Measurements from ENCODE around the gene OTP.
"Not testable (repeated sequence)": the region's sequence is repeated elsewhere in the genome, so short reads cannot be mapped to it uniquely, and the experiment has no call there.

Gene OTP

GRCh38 chr5:77628840-77629508, 9.5 kb downstream of the OTP start:
- H3K4me3 ChIP-seq (ENCODE audit: low read length), result no peak overlapping the region
- no peak for DNase-seq (ENCODE audit: low read depth)
- peak; percentile 23 for TF ChIP-seq CTCF (conservative IDR thresholded peaks at IDR 0.05; ENCODE audit: low read depth, low read length)

GRCh38 chr5:77627869-77628674, 10.4 kb downstream of the OTP start:
- no peak for TF ChIP-seq CTCF (conservative IDR thresholded peaks at IDR 0.05; ENCODE audit: low read depth, low read length)
- no peak overlapping the region for H3K4me3 ChIP-seq (ENCODE audit: low read length)
- DNase-seq (ENCODE audit: low read depth), result no peak

- DNase-seq (ENCODE audit: low read depth), result no peak
- TF ChIP-seq CTCF (conservative IDR thresholded peaks at IDR 0.05; ENCODE audit: low read depth, low read length), result no peak
- H3K4me3 ChIP-seq (ENCODE audit: low read length), result no peak overlapping the region
Measured at GRCh38 chr5:77623203-77623740, 15.2 kb downstream of the OTP start.

GRCh38 chr5:77621440-77621839, 17.1 kb downstream of the OTP start:
- no peak for TF ChIP-seq CTCF (conservative IDR thresholded peaks at IDR 0.05; ENCODE audit: low read depth, low read length)
- H3K4me3 ChIP-seq (ENCODE audit: low read length), result no peak overlapping the region
- DNase-seq (ENCODE audit: low read depth), result no peak

GRCh38 chr5:77620405-77620804, 18.1 kb downstream of the OTP start:
- no peak for DNase-seq (ENCODE audit: low read depth)
- TF ChIP-seq CTCF (conservative IDR thresholded peaks at IDR 0.05; ENCODE audit: low read depth, low read length), result no peak
- no peak overlapping the region for H3K4me3 ChIP-seq (ENCODE audit: low read length)

- no peak overlapping the region for H3K4me3 ChIP-seq (ENCODE audit: low read length)
- DNase-seq (ENCODE audit: low read depth), result no peak
- TF ChIP-seq CTCF (conservative IDR thresholded peaks at IDR 0.05; ENCODE audit: low read depth, low read length), result no peak
Measured at GRCh38 chr5:77616920-77617319, 21.6 kb downstream of the OTP start.

- not testable (repeated sequence) for DNase-seq (ENCODE audit: low read depth); H3K4me3 ChIP-seq (ENCODE audit: low read length)
Measured at GRCh38 chr5:77608927-77609326, 29.6 kb downstream of the OTP start.

Data from retinal pigment epithelial cell (primary cell).